Measurements from ENCODE around the gene SLC26A8. TPM values are rescaled to one million over a fixed set of nuclear protein-coding genes. Genes with fewer than 3 reads are reported as not detected.

Gene SLC26A8
- total and polyA plus RNA-seq, 2 experiments from 2014 or later: 0.89 to 2.9 TPM

DNA sequence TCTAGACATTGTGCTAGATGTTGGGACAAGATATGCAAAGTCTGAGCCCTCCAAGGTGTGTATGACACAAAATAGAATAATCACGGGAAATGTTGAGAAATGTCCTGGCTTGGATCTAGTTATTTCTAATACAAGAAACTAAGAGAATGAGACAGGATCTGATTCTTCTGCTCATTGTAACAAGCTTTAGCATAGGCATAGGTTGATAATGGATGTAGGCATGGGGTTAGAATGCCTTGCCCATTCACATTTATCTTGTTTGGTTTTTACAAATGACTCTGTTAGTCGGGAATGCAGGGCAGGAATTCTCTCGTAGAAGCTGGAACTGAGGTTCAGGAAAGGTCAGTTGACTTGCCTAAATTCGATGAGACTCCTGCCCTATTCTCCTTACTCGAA is 1.5 kb upstream of the SLC26A8 start:
- peaks cover 4% of the 10 kb centered on the region; the same call in 1 of the 2 replicates for H3K27me3 ChIP-seq (ENCODE audit: insufficient read depth)
- no peaks in the 10 kb centered on the region for H3K9me2 ChIP-seq (ENCODE audit: insufficient read depth)
- peaks cover 28% of the 10 kb centered on the region for H3K4me1 ChIP-seq (ENCODE audit: insufficient read depth)
- 0 out of 2 replicates have a peak overlapping the region, but pooled peaks have one; percentile 2 for H3K4me3 ChIP-seq
- peak overlapping the region; percentile 36 for H3K27ac ChIP-seq (ENCODE audit: low read depth)
- Mint-ChIP-seq H3K9me3 (no peaks in the 10 kb centered on the region), H3K27me3 (ENCODE audit: insufficient read depth, low read depth, poor library complexity) (peaks cover 12% of the 10 kb centered on the region), H3K4me1 (peaks cover 45% of the 10 kb centered on the region), H3K27ac (no peak overlapping the region), H3K36me3 (ENCODE audit: low read depth) (no peaks in the 10 kb centered on the region), H3K4me3 (peak overlapping the region; percentile 38; the same call in 1 of the 3 replicates)
- H2AFZ ChIP-seq: no peak overlapping the region
- H3K4me2 ChIP-seq: peak overlapping the region; percentile 84
- no peaks in the 10 kb centered on the region for H4K20me1 ChIP-seq (replicated peaks; ENCODE audit: insufficient read depth)
- H3K36me3 ChIP-seq (ENCODE audit: insufficient read depth): no peaks in the 10 kb centered on the region
- H3K79me2 ChIP-seq (replicated peaks; ENCODE audit: insufficient read depth): peaks cover 27% of the 10 kb centered on the region
- TF ChIP-seq, protein P1, sequence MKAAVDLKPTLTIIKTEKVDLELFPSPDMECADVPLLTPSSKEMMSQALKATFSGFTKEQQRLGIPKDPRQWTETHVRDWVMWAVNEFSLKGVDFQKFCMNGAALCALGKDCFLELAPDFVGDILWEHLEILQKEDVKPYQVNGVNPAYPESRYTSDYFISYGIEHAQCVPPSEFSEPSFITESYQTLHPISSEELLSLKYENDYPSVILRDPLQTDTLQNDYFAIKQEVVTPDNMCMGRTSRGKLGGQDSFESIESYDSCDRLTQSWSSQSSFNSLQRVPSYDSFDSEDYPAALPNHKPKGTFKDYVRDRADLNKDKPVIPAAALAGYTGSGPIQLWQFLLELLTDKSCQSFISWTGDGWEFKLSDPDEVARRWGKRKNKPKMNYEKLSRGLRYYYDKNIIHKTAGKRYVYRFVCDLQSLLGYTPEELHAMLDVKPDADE (IDR thresholded peaks at IDR 0.05): no peak
- TF ChIP-seq ZNF114 (CRISPR knock-in tag; IDR thresholded peaks at IDR 0.05) (no peak), JUNB (IDR thresholded peaks at IDR 0.05; ENCODE audit: unreplicated experiment) (no peak), CREB1 (CRISPR knock-in tag; IDR thresholded peaks at IDR 0.05; ENCODE audit: low read depth) (no peak), ZNF462 (CRISPR knock-in tag; IDR thresholded peaks at IDR 0.05) (no peak), EZH2phosphoT487 (IDR thresholded peaks at IDR 0.05; ENCODE audit: unreplicated experiment) (no peak), EZH2 (IDR thresholded peaks at IDR 0.05; ENCODE audit: low read depth, unreplicated experiment) (no peak), POLR2AphosphoS5 (IDR thresholded peaks at IDR 0.05; ENCODE audit: low read depth) (no peak), STAT1 (IDR thresholded peaks at IDR 0.05; ENCODE audit: unreplicated experiment) (no peak)
- ATAC-seq (no peak), DNase-seq (ENCODE audit: low spot score) (peak; percentile 64)
- peaks cover 6% of the 10 kb centered on the region; the same call in 1 of the 2 replicates for H3F3A ChIP-seq (replicated peaks; ENCODE audit: low read depth)

Measured in GM23338 (cell line).